Glutamatergic neuron (in vitro differentiated cells): ENCODE results near the gene TPRN. TPM values are rescaled to one million over a fixed set of nuclear protein-coding genes. Genes with fewer than 3 reads are reported as not detected.

Source experiments
- DNase-seq: peaks from one replicate; pipeline ENCODE4 v3.0.0; 2022
- H3K27ac Mint-ChIP-seq: one replicate; pipeline ENCODE4 v1.8.0; 2020; ENCODE audit warnings: mild to moderate bottlenecking, mixed read lengths, inconsistent platforms; ENCODE audit not compliant: unreplicated experiment
- H3K27me3 Mint-ChIP-seq: one replicate; pipeline ENCODE4 v1.8.0; 2020; ENCODE audit warnings: mild to moderate bottlenecking, moderate library complexity, mixed read lengths, inconsistent platforms; ENCODE audit not compliant: unreplicated experiment
- H3K36me3 Mint-ChIP-seq: one replicate; pipeline ENCODE4 v1.8.0; 2020; ENCODE audit warnings: mild to moderate bottlenecking, mixed read lengths, inconsistent platforms; ENCODE audit not compliant: unreplicated experiment
- H3K4me1 Mint-ChIP-seq: one replicate; pipeline ENCODE4 v1.8.0; 2020; ENCODE audit warnings: mild to moderate bottlenecking, low read depth, mixed read lengths, inconsistent platforms; ENCODE audit not compliant: unreplicated experiment
- H3K4me3 Mint-ChIP-seq: one replicate; pipeline ENCODE4 v1.8.0; 2020; ENCODE audit warnings: mild to moderate bottlenecking, mixed read lengths, inconsistent platforms; ENCODE audit not compliant: unreplicated experiment
- H3K9me3 Mint-ChIP-seq: one replicate; pipeline ENCODE4 v1.8.0; 2020; ENCODE audit warnings: mild to moderate bottlenecking, moderate library complexity, mixed read lengths, inconsistent platforms; ENCODE audit not compliant: unreplicated experiment
- total RNA-seq: library from RNA; stranded (reverse); fragmentation: NEBNext Ultra II Directional; extraction: Animal tissue kit (Norgen Biotek cat#: 25700); gene quantifications from one replicate; pipeline ENCODE4 v1.2.1, GENCODE V29; 2021; ENCODE audit not compliant: unreplicated experiment
- TF ChIP-seq, protein P1 (sequence below): fragments of 200-600 bp; sonication (generic); IDR thresholded peaks from one replicate; pipeline ENCODE4 v1.5.0; 2021; ENCODE audit not compliant: partially characterized antibody, unreplicated experiment

Gene TPRN
- total RNA-seq, 1 donor from 2014 or later, result 9.6 TPM

DNA sequence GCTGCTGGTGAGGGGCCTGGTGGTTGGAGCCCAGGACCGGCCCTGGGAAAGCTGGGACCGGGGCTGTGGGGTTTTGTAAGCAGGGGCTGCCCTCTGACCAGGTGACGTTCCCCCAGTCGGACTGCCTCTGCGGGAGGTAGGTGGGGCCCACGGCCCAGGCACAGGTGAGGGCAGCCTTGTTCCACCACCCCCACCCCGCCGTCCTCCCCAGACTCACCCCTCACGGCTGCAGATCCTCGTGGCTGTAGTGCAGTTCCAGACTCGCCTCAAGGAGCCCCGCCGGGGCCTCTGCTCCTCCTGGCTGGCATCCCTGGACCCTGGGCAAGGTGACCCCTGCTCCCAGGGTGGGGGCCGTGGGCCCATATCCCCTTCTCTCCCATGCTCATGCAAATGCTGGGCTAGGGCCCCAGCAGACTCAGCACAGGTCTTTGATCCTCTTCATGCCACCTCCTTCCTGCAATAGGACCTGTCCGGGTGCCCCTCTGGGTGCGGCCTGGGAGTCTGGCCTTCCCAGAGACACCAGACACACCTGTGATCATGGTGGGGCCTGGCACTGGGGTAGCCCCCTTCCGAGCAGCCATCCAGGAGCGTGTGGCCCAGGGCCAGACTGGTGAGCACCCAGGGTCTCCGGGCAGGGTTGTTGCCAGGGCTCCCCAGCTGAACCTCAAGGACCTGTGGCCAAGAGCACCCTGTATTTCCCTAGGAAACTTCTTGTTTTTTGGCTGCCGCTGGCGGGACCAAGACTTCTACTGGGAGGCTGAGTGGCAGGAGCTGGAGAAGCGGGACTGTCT lies 14.8 kb upstream of the TPRN start:
- Mint-ChIP-seq H3K27ac (no peak overlapping the region), H3K27me3 (peaks cover 9% of the 10 kb centered on the region), H3K4me1 (peaks cover 4% of the 10 kb centered on the region), H3K9me3 (peaks cover 8% of the 10 kb centered on the region), H3K4me3 (no peak overlapping the region), H3K36me3 (peaks cover 4% of the 10 kb centered on the region)
- DNase-seq, result no peak
- TF ChIP-seq, protein P1, sequence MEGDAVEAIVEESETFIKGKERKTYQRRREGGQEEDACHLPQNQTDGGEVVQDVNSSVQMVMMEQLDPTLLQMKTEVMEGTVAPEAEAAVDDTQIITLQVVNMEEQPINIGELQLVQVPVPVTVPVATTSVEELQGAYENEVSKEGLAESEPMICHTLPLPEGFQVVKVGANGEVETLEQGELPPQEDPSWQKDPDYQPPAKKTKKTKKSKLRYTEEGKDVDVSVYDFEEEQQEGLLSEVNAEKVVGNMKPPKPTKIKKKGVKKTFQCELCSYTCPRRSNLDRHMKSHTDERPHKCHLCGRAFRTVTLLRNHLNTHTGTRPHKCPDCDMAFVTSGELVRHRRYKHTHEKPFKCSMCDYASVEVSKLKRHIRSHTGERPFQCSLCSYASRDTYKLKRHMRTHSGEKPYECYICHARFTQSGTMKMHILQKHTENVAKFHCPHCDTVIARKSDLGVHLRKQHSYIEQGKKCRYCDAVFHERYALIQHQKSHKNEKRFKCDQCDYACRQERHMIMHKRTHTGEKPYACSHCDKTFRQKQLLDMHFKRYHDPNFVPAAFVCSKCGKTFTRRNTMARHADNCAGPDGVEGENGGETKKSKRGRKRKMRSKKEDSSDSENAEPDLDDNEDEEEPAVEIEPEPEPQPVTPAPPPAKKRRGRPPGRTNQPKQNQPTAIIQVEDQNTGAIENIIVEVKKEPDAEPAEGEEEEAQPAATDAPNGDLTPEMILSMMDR, result no peak

DNA sequence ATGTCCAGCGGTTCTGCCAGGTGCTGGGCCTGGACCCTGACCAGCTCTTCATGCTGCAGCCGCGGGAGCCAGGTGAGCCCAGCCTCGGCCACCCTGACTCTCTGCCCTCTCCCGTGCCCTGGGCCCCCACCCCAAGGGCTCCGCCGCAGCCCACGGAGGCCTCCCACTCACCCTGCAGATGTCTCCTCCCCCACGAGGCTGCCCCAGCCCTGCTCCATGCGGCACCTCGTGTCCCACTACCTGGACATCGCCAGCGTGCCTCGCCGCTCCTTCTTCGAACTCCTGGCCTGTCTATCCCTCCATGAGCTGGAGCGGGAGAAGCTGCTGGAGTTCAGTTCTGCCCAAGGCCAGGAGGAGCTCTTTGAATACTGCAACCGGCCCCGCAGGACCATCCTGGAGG lies 14.1 kb upstream of the TPRN start:
- TF ChIP-seq, protein P1, result no peak
- H3K27me3 Mint-ChIP-seq, result peaks cover 9% of the 10 kb centered on the region
- peaks cover 4% of the 10 kb centered on the region for H3K4me1 Mint-ChIP-seq
- H3K9me3 Mint-ChIP-seq, result peaks cover 7% of the 10 kb centered on the region
- no peak for DNase-seq
- peaks cover 4% of the 10 kb centered on the region for H3K36me3 Mint-ChIP-seq
- no peak overlapping the region for H3K4me3 Mint-ChIP-seq
- no peak overlapping the region for H3K27ac Mint-ChIP-seq

DNA sequence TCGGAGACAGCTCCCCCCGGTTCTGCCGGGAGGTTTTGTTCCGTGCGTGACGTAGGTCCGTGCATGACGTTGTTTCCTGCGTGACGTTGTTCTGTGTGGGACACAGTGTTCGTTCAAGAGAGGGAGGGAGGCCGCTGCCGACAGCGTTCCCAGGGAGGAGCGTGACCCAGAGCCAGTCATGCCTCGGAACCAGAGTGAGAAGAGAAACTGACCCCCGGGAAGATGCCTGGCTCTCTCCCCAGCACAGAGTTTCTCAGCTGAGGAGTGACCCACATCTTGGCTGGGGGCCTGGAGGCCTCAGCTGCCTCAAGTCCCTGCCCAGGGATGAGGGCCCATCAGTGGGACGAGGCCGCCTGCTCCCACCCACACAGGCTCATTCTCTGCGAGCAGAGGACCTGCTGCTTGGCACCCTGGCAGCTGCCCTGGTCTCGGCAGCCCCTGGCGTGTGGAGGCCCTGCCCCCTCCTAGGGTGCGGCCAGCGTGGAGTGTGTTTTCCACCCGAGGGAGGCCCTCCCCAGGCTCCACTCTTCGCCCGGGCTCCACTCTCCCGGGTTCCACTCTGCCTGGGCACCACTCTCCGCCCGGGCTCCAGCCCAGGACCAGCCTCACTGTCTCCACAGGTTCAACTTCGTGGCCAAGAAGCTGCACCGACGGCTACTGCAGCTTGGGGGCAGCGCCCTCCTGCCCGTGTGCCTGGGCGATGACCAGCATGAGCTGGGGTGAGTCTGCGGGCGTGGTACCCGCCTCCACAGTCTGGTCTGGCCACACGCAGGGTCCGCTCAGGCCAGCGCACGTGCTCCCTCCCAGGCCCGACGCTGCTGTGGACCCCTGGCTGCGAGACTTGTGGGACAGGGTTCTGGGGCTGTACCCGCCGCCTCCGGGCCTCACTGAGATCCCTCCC lies 12.9 kb upstream of the TPRN start:
- H3K9me3 Mint-ChIP-seq, result peaks cover 2% of the 10 kb centered on the region
- peaks cover 4% of the 10 kb centered on the region for H3K36me3 Mint-ChIP-seq
- H3K4me1 Mint-ChIP-seq, result peaks cover 1% of the 10 kb centered on the region
- H3K27me3 Mint-ChIP-seq, result peaks cover 7% of the 10 kb centered on the region
- H3K4me3 Mint-ChIP-seq, result no peak overlapping the region
- DNase-seq, result no peak
- no peak overlapping the region for H3K27ac Mint-ChIP-seq
- TF ChIP-seq, protein P1, result no peak

DNA sequence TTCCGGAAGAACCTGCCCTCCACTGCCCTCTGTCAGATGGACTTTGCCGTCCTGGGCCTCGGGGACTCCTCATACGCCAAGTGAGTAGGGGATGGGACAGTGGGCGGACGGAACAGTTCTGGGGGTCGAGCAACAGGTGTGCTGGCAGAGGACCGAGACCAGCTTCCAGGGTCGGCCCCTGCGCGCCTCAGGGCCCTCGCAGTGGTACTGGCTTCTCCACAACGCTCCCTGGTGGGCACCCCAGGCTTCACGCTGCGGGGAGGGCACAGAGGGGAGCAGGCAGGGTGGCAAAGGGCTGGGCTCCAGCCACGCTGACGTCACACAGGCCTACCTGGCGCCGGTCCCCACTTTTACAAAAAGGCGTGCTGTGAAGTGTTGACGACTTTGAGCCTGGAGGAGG lies 12.0 kb upstream of the TPRN start:
- Mint-ChIP-seq H3K36me3 (peaks cover 6% of the 10 kb centered on the region), H3K4me1 (peaks cover 1% of the 10 kb centered on the region), H3K27me3 (peaks cover 7% of the 10 kb centered on the region), H3K27ac (no peak overlapping the region), H3K9me3 (peaks cover 2% of the 10 kb centered on the region), H3K4me3 (no peak overlapping the region)
- no peak for DNase-seq
- TF ChIP-seq, protein P1, result no peak

DNA sequence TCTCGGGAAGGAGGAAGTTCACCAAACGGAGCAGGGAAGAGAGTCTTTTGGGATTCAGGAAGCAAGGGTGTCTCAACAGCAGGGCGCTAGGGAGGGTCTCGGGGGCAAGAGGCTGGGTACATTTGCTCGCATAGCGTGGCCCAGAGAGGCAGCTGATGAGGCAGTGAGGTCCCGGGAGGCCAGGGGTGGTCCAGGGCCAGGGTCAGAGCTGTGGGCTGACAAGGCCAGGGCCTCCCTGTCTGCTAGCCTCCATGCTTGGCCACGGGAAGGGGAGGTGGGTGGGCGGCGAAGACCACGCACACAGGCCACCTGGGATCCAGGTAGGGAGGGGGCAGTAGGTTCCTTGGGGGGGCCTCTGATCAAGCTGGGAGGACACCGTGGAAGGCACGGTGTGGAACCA lies 11.0 kb upstream of the TPRN start:
- TF ChIP-seq, protein P1, result no peak
- Mint-ChIP-seq H3K4me3 (no peak overlapping the region), H3K9me3 (peaks cover 7% of the 10 kb centered on the region), H3K27me3 (peaks cover 7% of the 10 kb centered on the region), H3K36me3 (peaks cover 10% of the 10 kb centered on the region), H3K4me1 (peaks cover 3% of the 10 kb centered on the region), H3K27ac (no peak overlapping the region)
- no peak for DNase-seq
